HG03460 (cell line): ENCODE data around the gene ARHGAP30.

ENCODE experiments used
- ATAC-seq: cut with Tn5 transposase; IDR thresholded peaks from one replicate; pipeline ENCODE4 v1.9.1; 2021; ENCODE audit not compliant: unreplicated experiment

Gene ARHGAP30

GRCh38 chr1:161013488-161014230 lies 56.0 kb downstream of the ARHGAP30 start:
- peak; percentile 92 for ATAC-seq

GRCh38 chr1:161013131-161013487 lies 56.6 kb downstream of the ARHGAP30 start:
- no peak for ATAC-seq

- no peak for ATAC-seq
These were observed 57.3 kb downstream of the ARHGAP30 start for GRCh38 chr1:161012420-161012819.

- ATAC-seq: no peak
These were observed 60.0 kb downstream of the ARHGAP30 start for GRCh38 chr1:161009602-161010211.

GRCh38 chr1:161008869-161009510 lies 60.7 kb downstream of the ARHGAP30 start:
- no peak for ATAC-seq

GRCh38 chr1:161007369-161007768 lies 62.3 kb downstream of the ARHGAP30 start:
- no peak for ATAC-seq

GRCh38 chr1:161006563-161006962 lies 63.1 kb downstream of the ARHGAP30 start:
- no peak for ATAC-seq

GRCh38 chr1:161001525-161001924 lies 68.2 kb downstream of the ARHGAP30 start:
- no peak for ATAC-seq

- ATAC-seq: no peak
These were observed 68.8 kb downstream of the ARHGAP30 start for GRCh38 chr1:161000736-161001480.

- ATAC-seq: no peak
These were observed 70.3 kb downstream of the ARHGAP30 start for GRCh38 chr1:160999376-160999775.

GRCh38 chr1:160997323-160998038 lies 72.2 kb downstream of the ARHGAP30 start:
- ATAC-seq: peak; percentile 52
